Omental fat pad (tissue), 4 donors: ENCODE data around the gene CMYA5. TPM values are rescaled to one million over a fixed set of nuclear protein-coding genes. Genes with fewer than 3 reads are reported as not detected.

Source experiments
- ATAC-seq: fragments of 150-250 bp; one replicate; pipeline ENCODE4 v1.9.1; 2016; ENCODE audit warnings: mild to moderate bottlenecking, moderate library complexity; ENCODE audit not compliant: low FRiP score
- DNase-seq: peaks from one replicate; pipeline ENCODE4 v3.0.0-alpha.2; 2019; ENCODE audit warnings: low spot score
- total RNA-seq, 4 donors: library from RNA; depleted of rRNA; stranded (reverse); fragments of >200 nt; gene quantifications; one replicate each; pipeline ENCODE4 v1.1.0, GENCODE V29; 2016
- TF ChIP-seq, protein P1 (sequence below), 3 donors: fragments of 450-650 bp; IDR thresholded peaks; one replicate each; pipeline ENCODE4 v1.5.1; 2016 to 2017; ENCODE audit warnings: antibody characterized with exemption in 3 of 3, mild to moderate bottlenecking in 3 of 3, moderate library complexity in 2 of 3

CMYA5 gene
- total RNA-seq, 4 donors from 2014 or later: 4.2 to 21.0 (median 6.3) TPM

DNA sequence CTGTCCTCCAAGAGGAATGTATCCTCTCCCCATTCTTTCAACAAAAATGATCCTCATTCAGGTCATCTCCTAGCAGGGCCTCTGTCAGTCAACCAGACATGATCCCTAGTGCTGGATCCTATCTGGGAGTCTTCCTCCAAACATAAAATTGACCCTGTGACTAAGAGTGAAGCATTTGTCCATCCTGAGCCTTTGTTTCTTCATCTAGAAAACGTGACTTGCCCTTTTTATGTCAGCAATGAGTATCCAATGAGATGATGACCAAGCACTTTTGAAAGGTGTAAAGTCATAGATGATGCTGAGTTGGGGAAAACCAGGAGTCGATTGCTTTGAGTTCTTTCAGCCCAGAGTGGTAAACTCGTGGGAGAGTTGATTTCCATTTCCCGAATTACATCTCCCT, 143.3 kb downstream of the CMYA5 start:
- TF ChIP-seq, protein P1, sequence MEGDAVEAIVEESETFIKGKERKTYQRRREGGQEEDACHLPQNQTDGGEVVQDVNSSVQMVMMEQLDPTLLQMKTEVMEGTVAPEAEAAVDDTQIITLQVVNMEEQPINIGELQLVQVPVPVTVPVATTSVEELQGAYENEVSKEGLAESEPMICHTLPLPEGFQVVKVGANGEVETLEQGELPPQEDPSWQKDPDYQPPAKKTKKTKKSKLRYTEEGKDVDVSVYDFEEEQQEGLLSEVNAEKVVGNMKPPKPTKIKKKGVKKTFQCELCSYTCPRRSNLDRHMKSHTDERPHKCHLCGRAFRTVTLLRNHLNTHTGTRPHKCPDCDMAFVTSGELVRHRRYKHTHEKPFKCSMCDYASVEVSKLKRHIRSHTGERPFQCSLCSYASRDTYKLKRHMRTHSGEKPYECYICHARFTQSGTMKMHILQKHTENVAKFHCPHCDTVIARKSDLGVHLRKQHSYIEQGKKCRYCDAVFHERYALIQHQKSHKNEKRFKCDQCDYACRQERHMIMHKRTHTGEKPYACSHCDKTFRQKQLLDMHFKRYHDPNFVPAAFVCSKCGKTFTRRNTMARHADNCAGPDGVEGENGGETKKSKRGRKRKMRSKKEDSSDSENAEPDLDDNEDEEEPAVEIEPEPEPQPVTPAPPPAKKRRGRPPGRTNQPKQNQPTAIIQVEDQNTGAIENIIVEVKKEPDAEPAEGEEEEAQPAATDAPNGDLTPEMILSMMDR (IDR thresholded peaks at IDR 0.05): no peak
- DNase-seq: no peak

DNA sequence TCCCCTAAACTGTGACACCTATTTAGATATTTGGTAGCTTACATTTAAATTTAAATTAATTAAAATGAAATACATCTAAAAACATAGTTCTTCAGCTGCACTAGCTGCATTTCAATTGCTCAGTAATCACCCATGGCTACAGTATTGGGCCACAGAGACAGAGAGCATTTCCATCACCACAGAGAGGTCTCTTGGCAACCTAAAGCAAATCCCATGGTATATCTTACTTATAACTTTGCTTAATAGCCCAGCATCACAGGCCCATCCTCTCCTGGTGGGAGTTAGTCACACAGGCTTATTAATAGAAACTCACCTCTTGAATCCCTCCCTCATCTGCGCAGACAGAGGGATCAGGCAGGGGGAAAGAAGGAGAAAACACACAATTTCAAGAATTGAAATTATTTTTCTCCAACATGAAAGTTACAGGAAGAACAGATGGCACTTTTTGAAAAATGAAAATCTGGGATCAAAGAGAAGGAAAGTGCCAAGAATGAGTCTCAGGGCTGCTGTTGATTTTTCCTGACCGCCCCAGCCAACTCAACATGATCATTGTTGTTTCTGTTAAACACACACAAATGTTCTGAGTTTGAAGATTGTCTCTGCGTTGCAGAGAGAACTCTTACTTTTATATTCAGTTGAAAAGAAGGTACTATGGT, 144.6 kb downstream of the CMYA5 start:
- no peak for ATAC-seq
- TF ChIP-seq, protein P1 (IDR thresholded peaks at IDR 0.05): no peak
- DNase-seq: no peak

More for the DNA sequence above, 143.3 kb downstream of the CMYA5 start:
- ATAC-seq: no peak

DNA sequence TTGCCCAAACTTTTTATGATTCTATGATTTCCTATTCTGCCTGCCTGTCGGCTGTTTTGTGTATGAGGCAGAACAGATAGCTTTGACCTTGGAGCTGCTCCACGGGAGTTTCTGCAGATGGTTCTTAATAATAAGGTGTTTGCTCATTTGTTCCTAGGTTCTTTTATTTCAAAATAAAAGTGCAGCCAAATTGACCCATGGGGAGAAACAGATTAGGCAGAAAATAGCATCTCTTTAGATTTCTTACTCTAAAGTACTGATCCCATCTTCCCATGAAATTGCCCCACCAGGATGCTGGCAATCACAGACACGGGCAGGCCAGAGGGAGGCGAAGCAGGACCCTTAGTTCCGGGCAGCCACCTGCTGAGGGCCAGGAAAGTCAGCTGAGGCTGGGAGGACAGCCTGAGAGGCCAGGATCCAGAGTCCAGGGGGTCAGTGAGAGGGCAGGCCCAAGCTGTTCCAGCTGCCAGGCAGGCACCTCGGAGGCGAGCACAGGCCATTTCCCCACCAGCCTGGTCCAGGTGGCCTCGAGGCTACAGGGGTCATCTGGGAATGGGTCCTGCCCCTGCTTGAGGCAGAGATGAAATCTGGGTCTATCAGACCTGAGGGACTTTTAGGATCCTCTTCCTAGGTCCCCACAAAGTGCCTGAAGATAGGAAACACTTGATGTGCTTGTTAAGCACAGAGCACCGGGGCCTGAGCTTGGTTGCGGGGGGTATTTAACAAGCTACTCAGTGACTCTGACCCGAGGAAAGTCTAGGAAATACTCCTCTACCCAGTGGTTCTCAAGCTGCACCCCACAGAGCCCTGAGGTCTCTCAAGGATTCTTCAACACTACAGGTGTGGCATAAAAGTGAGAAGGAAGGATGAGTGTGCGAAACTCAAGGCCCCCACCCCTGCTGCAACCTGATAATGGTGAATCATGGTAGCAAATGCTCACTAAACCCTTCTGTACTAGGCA, 145.4 kb downstream of the CMYA5 start:
- ATAC-seq: no peak
- TF ChIP-seq, protein P1 (IDR thresholded peaks at IDR 0.05): no peak
- DNase-seq: no peak

GRCh38 chr5:79837761-79838551, 148.3 kb downstream of the CMYA5 start:
- TF ChIP-seq, protein P1 (IDR thresholded peaks at IDR 0.05): no peak
- ATAC-seq (no peak), DNase-seq (no peak)

DNA sequence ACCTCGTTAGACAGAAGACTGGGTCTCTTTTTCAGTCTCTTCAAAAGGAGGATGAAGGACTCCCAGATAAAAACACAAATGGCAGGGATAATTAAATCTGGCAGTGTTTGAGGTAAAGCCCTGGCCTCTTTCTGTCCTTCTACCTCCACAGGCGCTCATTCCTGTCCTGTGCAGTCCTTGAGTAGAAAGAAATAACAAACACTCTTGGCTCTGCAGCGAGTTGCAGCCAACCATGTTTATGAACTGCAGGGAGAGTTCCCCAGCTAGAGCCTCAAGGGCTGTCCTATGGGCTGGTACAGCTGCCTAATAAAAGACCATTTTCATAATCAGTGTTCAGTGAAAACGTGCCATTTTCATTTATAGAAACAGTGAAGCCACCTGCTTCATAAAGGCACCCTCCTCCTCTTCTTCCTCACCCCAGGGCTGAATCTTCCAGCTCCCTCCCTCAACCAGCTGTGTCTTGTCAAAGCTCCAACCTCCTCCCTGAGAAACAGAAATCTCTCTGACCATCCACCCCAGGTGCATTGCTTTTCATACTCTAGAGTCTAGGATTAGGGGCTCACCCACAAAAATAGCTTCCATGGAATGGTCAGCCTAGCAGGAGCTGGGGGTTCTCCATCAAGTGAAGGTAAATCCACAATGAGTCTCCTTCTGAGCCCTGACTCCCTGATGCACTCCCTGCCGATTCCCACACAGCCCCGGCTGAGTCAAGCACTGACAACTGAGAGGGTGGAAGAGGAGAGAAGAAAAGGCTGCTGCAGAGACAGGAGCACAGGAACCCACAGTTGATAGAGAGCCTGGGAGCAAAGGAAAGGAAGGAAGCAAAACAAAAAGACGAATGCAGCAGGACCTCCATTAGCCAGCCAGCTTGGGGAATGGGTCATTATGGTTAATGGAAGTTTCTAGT, 150.7 kb downstream of the CMYA5 start:
- no peak for DNase-seq
- no peak for ATAC-seq
- TF ChIP-seq, protein P1 (IDR thresholded peaks at IDR 0.05): no peak

DNA sequence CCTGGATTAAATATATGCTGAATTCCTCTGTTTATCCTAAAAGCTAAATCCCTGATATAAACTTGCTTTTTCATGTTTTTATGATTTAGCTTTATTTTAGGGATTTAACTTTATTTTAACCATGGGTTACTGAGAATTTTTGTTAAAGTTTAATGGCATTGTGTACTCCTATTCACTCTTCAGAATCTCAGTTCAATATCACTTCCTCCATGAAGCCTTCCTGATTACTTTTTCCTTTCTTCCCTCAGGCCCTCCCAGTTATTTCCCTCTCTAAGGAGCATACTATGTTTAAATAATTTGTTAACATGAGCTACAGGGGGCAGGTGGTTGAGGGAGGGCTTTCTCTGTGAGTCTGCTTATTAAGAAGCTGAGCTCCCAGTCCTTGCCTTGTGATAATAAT, 151.5 kb downstream of the CMYA5 start:
- no peak for DNase-seq
- TF ChIP-seq, protein P1 (IDR thresholded peaks at IDR 0.05): no peak
- no peak for ATAC-seq
